GM23248 (cell line): Measurements from ENCODE around the gene SNUPN. TPM values are rescaled to one million over a fixed set of nuclear protein-coding genes. Genes with fewer than 3 reads are reported as not detected.
A peak's percentile ranks its signal among the peaks of the same experiment; 100 is the strongest.

Experiments
- DNase-seq: peaks from one replicate; pipeline ENCODE4 v3.0.0-alpha.2; 2015
- H2AFZ ChIP-seq: fragments of 200-600 bp; sonication (generic); 2 replicates; pipeline ENCODE4 v1.6.1; 2016; ENCODE audit warnings: antibody characterized with exemption
- H3F3A ChIP-seq: fragments of 200-600 bp; sonication (generic); 2 replicates; pipeline ENCODE4 v1.6.1; 2016; ENCODE audit warnings: mild to moderate bottlenecking, antibody characterized with exemption, mixed run types; ENCODE audit not compliant: insufficient read depth
- H3K27ac ChIP-seq: fragments of 200-600 bp; sonication (generic); 2 replicates; pipeline ENCODE4 v1.5.1; 2016; ENCODE audit warnings: mild to moderate bottlenecking
- H3K27me3 ChIP-seq: fragments of 200-600 bp; sonication (generic); replicated peaks from 2 replicates; pipeline ENCODE4 v1.6.1; 2016; ENCODE audit warnings: mild to moderate bottlenecking; ENCODE audit not compliant: insufficient read depth
- H3K36me3 ChIP-seq: fragments of 200-600 bp; sonication (generic); 2 replicates; pipeline ENCODE4 v1.6.1; 2016; ENCODE audit warnings: low read depth, mild to moderate bottlenecking
- H3K4me1 ChIP-seq: fragments of 200-600 bp; sonication (generic); 2 replicates; pipeline ENCODE4 v1.6.1; 2016; ENCODE audit warnings: mild to moderate bottlenecking; ENCODE audit not compliant: insufficient read depth
- H3K4me2 ChIP-seq: fragments of 200-600 bp; sonication (generic); one replicate; pipeline ENCODE4 v1.6.1; 2016; ENCODE audit warnings: mild to moderate bottlenecking; ENCODE audit not compliant: unreplicated experiment
- H3K4me3 ChIP-seq: fragments of 200-600 bp; sonication (generic); 2 replicates; pipeline ENCODE4 v1.5.1; 2016; ENCODE audit warnings: mild to moderate bottlenecking
- H3K79me2 ChIP-seq: fragments of 200-600 bp; sonication (generic); 2 replicates; pipeline ENCODE4 v1.6.1; 2016; ENCODE audit warnings: mild to moderate bottlenecking; ENCODE audit not compliant: insufficient read depth
- H3K9ac ChIP-seq: fragments of 200-600 bp; sonication (generic); 2 replicates; pipeline ENCODE4 v1.6.1; 2016; ENCODE audit warnings: mild to moderate bottlenecking
- H3K9me2 ChIP-seq: fragments of 200-600 bp; sonication (generic); 2 replicates; pipeline ENCODE4 v1.6.1; 2016; ENCODE audit warnings: mixed run types, mild to moderate bottlenecking, moderate library complexity; ENCODE audit not compliant: insufficient read depth
- H3K9me3 ChIP-seq: fragments of 200-600 bp; sonication (generic); one replicate; pipeline ENCODE4 v1.6.1; 2017; ENCODE audit warnings: low read depth
- H4K20me1 ChIP-seq: fragments of 200-600 bp; sonication (generic); 2 replicates; pipeline ENCODE4 v1.6.0; 2016; ENCODE audit not compliant: insufficient read depth
- EZH2 ChIP-seq: fragments of 200-600 bp; sonication (generic); IDR thresholded peaks from 2 replicates; pipeline ENCODE4 v1.6.1; 2018; ENCODE audit warnings: antibody characterized with exemption, mild to moderate bottlenecking; ENCODE audit not compliant: insufficient read depth, poor library complexity, severe bottlenecking
- EZH2phosphoT487 ChIP-seq: fragments of 200-600 bp; sonication (generic); IDR thresholded peaks from 2 replicates; pipeline ENCODE4 v1.6.1; 2018; ENCODE audit warnings: antibody characterized with exemption, moderate library complexity, mild to moderate bottlenecking, low read depth; ENCODE audit not compliant: insufficient read depth
- WGBS, 2 experiments: methylation state at CpG; one replicate each; pipeline ENCODE4 v1.1.6; 2015 to 2017; ENCODE audit warnings: low lambda C conversion rate in 2 of 2, low coverage in 1 of 2; ENCODE audit errors: missing lambda C conversion rate in 2 of 2; 5-methylcytosine and 5-hydroxymethylcytosine counted together
- in situ Hi-C: fragments of 300-500 bp; cut with MboI; formaldehyde crosslinking; loops from 2 replicates; pipeline ENCODE4 v1.15.0; 2020
- polyA plus RNA-seq: library from polyadenylated mRNA; unstranded; fragments of >200 nt; fragmentation: Nextera tagmentation; extraction: Ambion mirVana; gene quantifications from 2 replicates; pipeline ENCODE4 v1.2.1, GENCODE V29; 2016
- total RNA-seq: library from RNA; depleted of rRNA; stranded (reverse); fragments of >200 nt; shearing (Covaris generic); gene quantifications from 2 replicates; pipeline ENCODE4 v1.2.3, GENCODE V29; 2014

SNUPN gene
- total and polyA plus RNA-seq, 2 experiments from 2014 or later = 33.5 to 38.0 TPM

- H3K9me2 ChIP-seq = no peaks in the 10 kb centered on the region
- peaks cover 28% of the 10 kb centered on the region for H3F3A ChIP-seq
- peak overlapping the region; percentile 100 for H3K27ac ChIP-seq
- no peak for TF ChIP-seq EZH2phosphoT487
- TF ChIP-seq EZH2 = no peak
- WGBS, 2 experiments = 13 to 15% methylated on average over 15 of the region's 15 CpGs
- H3K27me3 ChIP-seq = no peaks in the 10 kb centered on the region
- no peaks in the 10 kb centered on the region for H3K36me3 ChIP-seq
- H3K4me1 ChIP-seq = peaks cover 34% of the 10 kb centered on the region
- H3K4me3 ChIP-seq = peak overlapping the region; percentile 18; the same call in 1 of the 2 replicates
- peak overlapping the region; percentile 96 for H3K9ac ChIP-seq
- H2AFZ ChIP-seq = no peak overlapping the region
- peak overlapping the region; percentile 72 for H3K4me2 ChIP-seq
- H4K20me1 ChIP-seq = no peaks in the 10 kb centered on the region
- H3K79me2 ChIP-seq = peaks cover 17% of the 10 kb centered on the region
- DNase-seq = peak; percentile 100
- H3K9me3 ChIP-seq = no peaks in the 10 kb centered on the region
- in situ Hi-C loops = no loop called here
These were observed 41.4 kb upstream of the SNUPN start for GRCh38 chr15:75666823-75667501.

- no peak for TF ChIP-seq EZH2
- TF ChIP-seq EZH2phosphoT487 = no peak
- in situ Hi-C loops = no loop called here
- H3K4me2 ChIP-seq = no peak overlapping the region
- no peak overlapping the region for H2AFZ ChIP-seq
- H3K9me2 ChIP-seq = no peaks in the 10 kb centered on the region
- no peaks in the 10 kb centered on the region for H4K20me1 ChIP-seq
- no peak overlapping the region for H3K9ac ChIP-seq
- WGBS, 2 experiments = 80 to 84% methylated on average over 11 of the region's 11 CpGs
- H3K9me3 ChIP-seq = no peaks in the 10 kb centered on the region
- H3K79me2 ChIP-seq = peaks cover 19% of the 10 kb centered on the region
- H3F3A ChIP-seq = peaks cover 44% of the 10 kb centered on the region
- no peak for DNase-seq
- H3K4me1 ChIP-seq = peaks cover 53% of the 10 kb centered on the region
- no peak overlapping the region for H3K4me3 ChIP-seq
- H3K36me3 ChIP-seq = no peaks in the 10 kb centered on the region
- no peaks in the 10 kb centered on the region for H3K27me3 ChIP-seq
- no peak overlapping the region for H3K27ac ChIP-seq
These were observed 38.5 kb upstream of the SNUPN start for GRCh38 chr15:75663931-75664421.

- H3K4me1 ChIP-seq = peaks cover 49% of the 10 kb centered on the region
- TF ChIP-seq EZH2 (no peak), EZH2phosphoT487 (no peak)
- in situ Hi-C loops = no loop called here
These were observed 37.4 kb upstream of the SNUPN start for GRCh38 chr15:75662823-75663519.

DNA sequence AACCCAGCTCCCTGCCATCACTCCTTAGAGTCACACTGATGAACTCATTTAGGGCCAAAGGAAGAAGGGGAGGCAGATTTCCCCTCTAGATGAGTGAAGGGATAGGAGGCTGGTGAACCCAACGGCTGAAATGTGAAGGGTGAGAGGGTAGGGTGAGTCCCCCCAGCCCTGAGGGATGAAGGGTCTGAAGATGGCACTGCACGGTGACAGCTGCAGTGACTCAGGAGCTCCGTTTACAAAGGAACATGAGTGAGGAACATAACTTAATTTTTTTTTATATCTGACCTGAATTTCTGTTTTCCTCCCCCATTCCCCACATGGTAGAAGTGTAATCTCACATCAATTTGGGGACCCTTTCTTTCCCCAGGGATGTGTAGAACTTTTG lies 36.2 kb upstream of the SNUPN start:
- Histone ChIP-seq H3K4me3 (peak overlapping the region; percentile 35), H2AFZ (no peak overlapping the region), H3K4me2 (peak overlapping the region; percentile 71), H3F3A (peaks cover 52% of the 10 kb centered on the region), H3K9me3 (no peaks in the 10 kb centered on the region), H3K9me2 (no peaks in the 10 kb centered on the region), H3K9ac (peak overlapping the region; percentile 84), H3K4me1 (peaks cover 38% of the 10 kb centered on the region), H3K79me2 (peaks cover 41% of the 10 kb centered on the region), H3K36me3 (no peaks in the 10 kb centered on the region), H3K27ac (peak overlapping the region; percentile 98), H3K27me3 (no peaks in the 10 kb centered on the region), H4K20me1 (no peaks in the 10 kb centered on the region)
- TF ChIP-seq EZH2phosphoT487 = no peak
- no peak for TF ChIP-seq EZH2
- no peak for DNase-seq
- 10 to 11% methylated on average over 3 of the region's 3 CpGs for WGBS, 2 experiments
- in situ Hi-C loops = no loop called here

More at GRCh38 chr15:75662823-75663519, 37.4 kb upstream of the SNUPN start:
- Histone ChIP-seq H3F3A (peaks cover 54% of the 10 kb centered on the region), H3K27me3 (no peaks in the 10 kb centered on the region), H2AFZ (no peak overlapping the region), H3K36me3 (no peaks in the 10 kb centered on the region), H3K4me2 (no peak overlapping the region), H3K79me2 (peaks cover 29% of the 10 kb centered on the region), H3K4me3 (no peak overlapping the region), H4K20me1 (no peaks in the 10 kb centered on the region), H3K27ac (no peak overlapping the region), H3K9me2 (no peaks in the 10 kb centered on the region), H3K9me3 (no peaks in the 10 kb centered on the region), H3K9ac (no peak overlapping the region)
- DNase-seq = no peak
- WGBS, 2 experiments = 77 to 84% methylated on average over 6 to 9 of the region's 9 CpGs
